CD4-positive, alpha-beta T cell treated with Interleukin-12 subunit alpha and Interleukin-12 subunit beta, for 1 hour (primary cell): ENCODE data around the gene MARCHF4.

Source experiments
- DNase-seq: peaks from one replicate; pipeline ENCODE4 v3.0.0-alpha.2; 2020

Gene MARCHF4, protein sequence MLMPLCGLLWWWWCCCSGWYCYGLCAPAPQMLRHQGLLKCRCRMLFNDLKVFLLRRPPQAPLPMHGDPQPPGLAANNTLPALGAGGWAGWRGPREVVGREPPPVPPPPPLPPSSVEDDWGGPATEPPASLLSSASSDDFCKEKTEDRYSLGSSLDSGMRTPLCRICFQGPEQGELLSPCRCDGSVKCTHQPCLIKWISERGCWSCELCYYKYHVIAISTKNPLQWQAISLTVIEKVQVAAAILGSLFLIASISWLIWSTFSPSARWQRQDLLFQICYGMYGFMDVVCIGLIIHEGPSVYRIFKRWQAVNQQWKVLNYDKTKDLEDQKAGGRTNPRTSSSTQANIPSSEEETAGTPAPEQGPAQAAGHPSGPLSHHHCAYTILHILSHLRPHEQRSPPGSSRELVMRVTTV

DNA sequence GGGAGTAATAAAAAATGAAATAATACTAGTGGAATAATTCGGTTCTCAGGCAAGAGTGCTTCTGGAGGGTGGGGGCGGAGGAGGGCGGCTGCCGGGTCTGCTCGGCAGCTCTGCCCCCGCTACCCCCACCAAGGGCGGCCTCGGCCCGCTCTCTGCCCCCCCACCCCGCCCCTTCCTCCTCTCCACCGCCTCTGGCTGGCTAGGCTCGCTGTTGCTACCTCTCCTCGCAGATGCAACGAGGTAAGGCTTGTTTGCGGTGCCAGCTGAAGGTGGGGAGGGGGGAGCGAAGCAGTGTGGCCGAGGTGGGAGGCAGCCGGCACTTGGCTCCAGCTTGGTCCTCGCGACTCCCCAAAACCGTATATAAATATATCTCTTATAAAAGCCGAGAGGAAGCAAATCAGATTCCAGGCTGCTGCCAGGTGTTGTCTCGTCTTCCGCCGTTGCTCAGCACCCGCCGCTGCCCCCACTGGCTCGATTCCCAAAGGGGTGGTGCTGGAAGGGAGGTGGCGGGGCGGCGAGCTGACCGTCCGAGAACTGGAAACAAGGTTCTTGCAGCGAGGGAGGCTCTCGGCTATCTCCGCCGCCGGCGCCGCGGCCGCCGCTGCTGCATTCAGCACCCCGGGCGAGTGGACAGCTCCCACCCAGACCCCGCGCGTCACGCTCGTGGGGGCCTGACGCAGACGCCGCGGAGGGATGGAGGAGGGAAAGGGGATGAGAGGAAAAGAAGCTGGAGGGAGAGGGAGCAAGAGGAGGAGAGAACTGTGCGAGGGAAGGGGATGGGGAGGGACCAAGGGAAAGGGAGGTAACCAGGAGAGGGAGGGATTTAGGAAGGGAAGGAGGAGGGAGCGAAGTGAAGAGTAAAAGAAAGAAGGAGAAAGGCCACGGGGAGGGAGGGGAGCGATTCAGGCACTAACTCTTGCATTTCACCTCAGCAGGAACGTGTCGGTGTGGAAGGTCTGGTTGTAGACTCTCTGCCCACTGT is at the start of gene MARCHF4:
Gene MARCHF4 (minus strand): TSS at position 763 of the 982 bp plus-strand sequence. CDS start 2,223 bp downstream, outside the sequence.
- peak; percentile 68 for DNase-seq

DNA sequence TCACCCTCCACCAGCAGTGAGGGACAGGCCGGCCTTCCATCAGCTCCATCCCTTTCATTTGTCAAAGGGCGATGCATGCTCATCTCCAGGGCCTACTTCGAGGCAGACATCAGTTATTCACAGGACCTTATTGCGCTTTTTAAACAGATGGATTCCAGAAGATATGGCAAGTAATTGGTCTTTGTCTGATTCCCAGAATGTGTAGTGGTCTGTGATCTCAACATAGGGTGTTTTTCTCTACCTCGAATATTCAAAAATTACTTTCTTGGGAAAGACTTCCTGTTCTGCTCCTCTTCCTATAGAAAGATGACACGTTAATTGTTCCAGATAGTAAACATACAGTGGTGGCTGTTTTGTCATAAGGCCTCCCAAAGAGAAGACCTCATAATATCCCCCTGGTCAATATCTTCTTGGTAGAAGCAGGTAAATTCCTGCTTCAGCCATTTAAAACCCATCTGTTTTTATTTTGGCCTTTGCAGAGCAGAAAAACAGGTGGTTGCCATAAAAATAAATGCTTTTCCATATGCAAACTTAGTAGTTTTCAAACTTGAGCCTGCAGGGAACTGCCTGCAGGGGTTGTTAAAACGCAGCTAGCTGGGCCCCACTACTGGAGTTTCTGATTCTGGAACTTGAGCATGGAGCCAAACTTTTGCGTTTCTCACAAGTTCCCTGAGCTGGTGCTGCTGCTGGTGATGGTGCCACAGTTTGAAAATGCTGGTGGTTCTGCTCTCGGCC is 48.3 kb upstream of the MARCHF4 start:
- DNase-seq, result no peak

DNA sequence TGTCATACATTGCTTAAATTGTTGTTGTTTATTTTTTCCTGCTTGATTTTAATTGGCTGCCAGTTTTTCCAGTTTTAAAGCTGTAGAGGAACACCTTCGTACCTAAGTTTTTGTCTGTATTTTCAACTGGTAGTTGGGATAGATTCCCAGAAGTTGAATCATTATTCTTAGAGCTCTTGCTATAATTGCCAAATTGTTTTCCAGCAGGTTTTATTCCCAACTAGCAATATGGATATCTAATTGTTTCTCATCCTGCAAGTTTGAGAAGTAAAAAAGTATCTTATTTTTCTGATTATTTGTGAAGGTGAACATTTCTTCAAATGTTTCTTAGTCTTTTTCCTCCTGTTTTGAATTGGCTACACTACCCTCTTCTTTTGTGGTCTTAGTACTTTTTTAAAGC is 46.7 kb upstream of the MARCHF4 start:
- no peak for DNase-seq

DNA sequence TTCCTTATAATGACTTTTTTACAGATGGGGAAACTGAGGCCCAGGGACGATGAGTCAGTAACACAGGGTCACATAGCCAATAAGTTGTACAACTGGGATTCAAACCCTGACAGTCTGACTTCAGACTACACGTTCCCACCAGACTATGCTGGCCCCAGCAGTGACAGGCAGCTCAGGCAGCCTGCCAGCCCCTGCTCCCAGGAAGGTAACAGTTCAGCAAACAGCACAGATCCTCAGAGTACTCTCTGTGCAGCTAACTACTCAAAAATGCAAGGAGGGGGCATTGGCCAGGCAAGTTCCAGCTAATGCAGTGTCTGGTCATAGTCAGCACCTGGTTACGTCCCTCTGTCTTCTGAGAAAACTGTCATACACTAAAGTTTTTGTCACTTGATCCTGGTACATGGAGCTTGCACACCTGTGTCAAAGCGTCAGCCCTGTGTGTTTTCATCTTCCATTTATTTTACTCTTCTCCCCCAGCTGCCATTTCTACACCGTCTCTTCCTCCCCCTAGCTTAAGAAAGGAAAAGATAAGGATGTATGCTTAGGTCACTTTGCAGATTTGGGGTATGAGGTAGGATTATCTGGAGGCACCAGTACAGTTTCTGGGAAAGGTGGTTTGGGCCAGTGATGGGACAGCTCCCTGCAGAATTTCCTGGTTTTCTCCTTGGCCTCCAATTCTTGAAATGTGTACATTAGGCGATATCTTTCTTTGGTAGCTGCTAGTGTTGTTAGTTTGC is 44.5 kb upstream of the MARCHF4 start:
- DNase-seq, result no peak

DNA sequence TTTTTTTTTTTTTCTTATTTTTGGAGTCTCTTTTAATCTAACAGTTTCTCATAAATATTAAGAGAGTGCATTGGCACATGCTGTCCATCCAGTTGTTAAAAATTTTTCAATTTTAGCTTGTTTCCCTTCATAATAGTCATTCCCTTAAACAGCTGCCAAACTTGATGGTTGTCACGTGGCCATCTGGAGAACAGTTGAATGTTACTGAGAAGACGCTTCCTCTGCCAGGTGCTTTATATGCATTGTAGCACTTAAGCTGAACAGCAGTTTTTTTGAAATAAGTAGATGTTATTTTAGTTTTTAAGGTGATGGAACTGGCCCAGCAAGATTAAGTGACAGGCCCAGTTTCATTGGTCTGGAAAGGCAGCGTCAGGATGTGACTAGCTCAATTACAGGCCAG is 43.3 kb upstream of the MARCHF4 start:
- no peak for DNase-seq

DNA sequence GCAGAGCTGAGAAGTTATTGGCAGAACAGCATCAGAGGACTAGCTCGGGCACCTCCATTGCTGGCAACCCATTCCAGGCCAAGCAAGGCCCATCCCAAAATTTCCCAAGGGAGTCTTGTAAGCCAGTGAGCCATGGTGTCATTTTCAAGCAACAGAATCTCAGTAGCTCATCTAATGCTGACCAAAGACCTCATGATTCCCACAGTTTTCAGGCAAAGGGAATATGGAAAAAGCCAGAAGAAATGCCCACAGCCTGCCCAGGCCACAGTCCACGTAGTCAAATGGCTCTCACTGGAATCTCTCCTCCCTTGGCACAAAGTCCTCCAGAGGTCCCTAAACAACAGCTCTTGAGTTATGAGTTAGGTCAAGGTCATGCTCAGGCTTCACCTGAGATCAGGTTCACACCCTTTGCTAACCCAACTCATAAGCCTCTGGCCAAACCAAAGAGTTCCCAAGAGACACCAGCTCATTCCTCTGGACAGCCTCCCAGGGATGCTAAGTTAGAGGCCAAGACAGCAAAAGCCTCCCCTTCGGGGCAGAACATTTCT is 42.6 kb upstream of the MARCHF4 start:
- no peak for DNase-seq

DNA sequence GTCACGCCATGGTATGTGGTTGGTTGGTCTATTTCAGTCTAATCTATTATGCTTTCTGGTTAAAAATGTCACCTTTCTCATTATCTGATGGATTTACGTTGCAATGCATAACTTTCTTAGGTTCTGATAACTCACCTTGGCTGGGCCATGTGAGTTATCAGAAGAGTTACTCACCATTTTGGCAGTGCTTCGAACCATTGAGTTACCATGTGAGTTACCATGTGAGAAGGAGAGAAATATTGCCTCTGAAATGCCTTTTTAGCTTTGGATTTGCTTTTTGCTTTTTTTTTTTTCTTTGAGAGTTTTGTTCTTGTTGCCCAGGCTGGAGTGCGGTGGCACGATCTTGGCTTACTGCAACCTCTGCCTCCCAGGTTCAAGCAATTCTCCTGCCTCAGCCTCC is 41.6 kb upstream of the MARCHF4 start:
- DNase-seq, result no peak

DNA sequence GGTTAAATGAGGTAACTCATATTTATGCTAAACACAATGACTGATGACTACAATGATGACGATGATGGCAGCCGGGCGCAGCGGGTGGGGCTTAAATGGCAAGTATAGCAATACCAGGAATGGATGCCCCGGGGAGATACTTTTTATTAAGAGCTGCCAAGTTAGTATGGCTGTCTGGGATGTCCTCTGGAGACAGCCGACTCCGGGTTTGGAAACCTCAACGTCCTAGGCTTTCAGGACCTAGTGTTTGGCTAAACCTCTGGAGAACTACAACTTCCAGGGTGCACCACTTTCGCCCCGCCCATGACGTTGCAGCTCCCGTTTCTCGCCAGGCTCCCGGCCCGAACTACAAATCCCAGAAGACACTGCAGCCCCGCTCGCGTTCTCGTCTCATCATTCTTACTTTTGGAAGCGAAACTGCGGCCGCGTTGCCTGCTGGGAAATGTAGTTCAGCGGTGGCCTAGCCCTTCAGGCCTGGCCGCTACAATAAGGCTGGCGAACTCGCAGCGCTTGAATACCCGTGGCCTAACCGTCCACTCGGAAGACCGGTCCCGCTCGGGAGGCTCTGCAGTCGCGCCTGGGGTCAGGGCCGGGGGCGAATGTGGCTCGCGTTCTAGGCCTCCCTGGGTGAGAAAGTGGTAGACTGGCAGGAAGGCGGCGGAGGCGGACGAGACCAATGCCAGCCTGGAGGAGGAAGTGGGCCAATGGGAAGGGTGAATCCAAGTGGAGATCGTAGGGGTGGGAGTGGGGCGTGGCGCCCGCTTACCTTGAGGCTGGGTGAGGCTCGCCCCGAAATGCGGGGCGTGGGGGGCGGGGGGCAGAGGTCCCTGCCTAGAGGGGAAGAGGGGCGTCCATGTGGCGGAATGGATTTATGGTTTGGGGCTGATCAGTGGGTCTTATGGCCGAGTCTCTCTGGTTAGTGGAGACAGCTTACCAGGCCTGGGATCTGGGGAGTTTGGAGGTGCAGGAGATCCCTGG is 40.0 kb upstream of the MARCHF4 start, which contains the start of gene SMARCAL1:
Gene SMARCAL1 (plus strand): TSS at position 463 of the 978 bp plus-strand sequence. CDS start 2,221 bp downstream, outside the sequence.
- peak; percentile 98 for DNase-seq

DNA sequence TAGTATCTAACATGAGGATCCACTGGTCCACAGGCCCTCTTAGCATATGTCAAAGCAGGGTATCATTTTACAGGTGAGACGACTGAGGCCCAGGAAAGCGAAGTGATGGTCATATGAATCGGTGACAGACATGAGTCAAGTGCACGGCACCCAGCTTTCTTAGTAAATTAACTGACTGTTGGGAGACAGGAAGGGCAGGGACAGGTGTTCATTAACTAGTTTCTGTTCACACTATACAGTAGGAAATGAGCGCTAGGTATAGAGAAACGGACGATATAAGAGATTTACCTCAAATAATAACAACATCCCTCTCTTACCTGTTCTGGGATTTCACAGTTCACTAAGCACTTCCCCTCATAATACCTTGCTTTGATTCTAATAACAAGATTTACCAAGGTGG is 38.3 kb upstream of the MARCHF4 start:
- no peak for DNase-seq

DNA sequence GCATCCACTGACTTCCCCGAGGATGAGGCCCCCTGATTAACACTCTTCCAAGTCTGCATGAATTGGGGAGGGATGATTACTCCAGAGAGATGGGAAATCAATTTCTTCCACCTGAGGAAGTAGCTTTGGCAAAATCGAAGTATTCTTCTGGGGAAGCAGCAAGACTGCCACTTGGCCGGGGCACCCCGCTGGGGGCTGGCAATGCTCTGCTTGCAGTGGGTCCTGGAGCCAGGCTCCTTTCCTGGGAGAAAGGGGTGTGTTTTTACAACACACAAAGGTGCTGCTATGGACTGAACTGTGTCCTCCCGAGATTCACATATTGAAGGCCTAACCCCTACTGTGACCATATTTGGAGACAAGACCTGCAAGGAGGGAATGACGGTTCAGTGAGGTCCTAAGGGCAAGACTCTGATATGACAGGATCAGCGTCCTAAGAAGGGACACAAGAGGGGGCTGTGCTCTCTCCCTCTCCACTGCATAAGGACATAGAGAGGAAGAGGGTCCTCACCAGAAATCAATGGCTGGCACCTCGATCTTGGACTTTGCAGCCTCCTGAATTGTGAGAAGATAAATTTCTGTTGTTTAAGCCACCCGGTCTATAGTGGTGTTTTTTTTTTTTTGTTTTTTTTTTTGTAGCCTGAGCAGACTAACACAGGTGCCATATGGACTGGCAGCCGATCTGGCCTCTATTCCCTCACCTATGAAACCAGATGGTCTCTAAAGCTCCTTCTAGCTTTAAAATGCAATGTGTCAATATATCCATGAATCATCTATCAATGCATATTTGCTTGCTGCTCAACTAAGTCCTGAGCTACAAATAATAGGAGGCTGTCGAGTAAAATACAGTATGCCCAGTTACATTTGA is 36.4 kb upstream of the MARCHF4 start:
- DNase-seq, result no peak

DNA sequence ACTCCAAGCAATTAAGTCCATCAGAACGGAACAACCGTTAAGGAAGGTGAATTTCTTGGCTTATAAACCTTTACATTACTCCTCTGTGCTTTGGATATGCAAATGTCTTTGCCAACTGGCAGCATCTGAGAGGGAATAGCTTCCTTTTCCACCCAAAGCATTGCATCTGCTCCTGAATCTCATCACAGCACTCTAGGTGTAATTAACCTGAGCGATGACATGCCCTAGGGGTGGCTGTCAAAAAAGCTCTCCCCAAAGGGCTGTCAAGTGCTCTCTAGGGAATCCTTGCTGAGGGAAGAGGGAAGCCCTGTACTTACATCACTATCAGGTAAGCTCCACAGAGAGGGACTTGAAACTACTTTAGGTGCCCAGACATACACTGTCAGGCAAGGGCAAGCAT is 34.5 kb upstream of the MARCHF4 start:
- no peak for DNase-seq

DNA sequence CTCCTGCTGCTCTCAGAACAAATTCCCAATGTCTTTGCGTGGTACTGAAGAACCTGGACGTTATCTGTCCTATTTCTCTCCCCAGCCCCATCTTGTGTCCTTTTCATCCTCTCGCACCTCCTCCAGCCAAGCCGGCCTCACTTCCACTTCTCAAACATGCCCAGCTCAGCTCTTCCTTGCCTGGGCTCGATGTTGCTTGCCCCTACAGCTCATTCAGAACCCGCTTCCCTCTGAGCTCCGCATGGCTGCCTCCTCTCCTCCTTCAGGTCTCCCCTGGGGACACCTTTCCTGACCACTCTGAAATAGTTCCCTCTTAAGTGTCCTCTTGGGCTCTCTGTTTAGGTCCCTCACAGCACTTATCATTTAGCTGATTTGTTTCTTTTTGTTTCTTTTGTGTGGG is 33.3 kb upstream of the MARCHF4 start:
- no peak for DNase-seq

DNA sequence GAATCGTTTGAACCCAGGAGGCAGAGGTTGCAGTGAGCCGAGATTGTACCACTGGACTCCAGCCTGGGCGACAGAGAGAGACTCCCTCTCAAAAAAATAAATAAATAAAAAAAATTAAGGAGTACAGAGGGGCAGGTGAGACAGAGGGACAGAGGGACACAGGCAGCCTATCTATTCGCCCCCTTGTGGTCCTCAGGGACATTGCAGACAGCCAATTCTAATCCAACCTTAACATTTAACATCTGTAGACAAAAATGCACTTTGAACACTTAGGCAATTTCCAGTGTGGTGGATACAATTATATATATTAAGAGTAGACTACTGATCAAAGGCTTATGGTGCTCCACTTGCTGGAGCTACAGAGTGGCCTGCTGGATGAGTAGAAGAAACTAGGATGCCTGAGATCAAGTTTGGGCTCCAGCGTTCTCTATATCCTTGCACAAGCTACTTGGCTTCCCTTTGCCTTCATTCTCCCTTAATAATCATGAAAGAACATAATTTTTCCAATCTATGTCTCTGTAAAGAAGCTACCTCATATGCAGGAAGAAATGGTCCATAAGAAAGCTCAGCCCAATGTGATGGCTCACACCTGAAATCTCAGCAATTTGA is 31.8 kb upstream of the MARCHF4 start:
- peak; percentile 61 for DNase-seq

DNA sequence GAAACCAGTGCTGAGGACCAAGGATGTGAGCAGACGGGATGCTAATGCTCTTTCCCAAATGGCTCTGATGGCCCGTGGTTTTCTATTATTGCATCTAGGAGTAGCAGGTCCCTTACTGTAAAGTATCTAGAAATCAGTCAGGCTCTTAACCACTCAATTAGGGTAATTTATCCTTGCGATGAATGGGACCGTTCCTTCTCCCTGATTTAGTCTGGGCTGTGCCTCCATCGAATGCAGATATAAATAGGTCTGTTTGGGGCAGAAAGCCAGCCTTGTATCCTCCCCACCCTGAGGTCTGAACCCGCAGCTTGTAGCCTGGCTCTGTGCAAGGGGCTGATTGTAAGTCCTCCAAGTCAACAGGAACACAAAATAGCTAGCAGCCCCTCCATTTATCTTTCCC is 30.5 kb upstream of the MARCHF4 start:
- no peak for DNase-seq

DNA sequence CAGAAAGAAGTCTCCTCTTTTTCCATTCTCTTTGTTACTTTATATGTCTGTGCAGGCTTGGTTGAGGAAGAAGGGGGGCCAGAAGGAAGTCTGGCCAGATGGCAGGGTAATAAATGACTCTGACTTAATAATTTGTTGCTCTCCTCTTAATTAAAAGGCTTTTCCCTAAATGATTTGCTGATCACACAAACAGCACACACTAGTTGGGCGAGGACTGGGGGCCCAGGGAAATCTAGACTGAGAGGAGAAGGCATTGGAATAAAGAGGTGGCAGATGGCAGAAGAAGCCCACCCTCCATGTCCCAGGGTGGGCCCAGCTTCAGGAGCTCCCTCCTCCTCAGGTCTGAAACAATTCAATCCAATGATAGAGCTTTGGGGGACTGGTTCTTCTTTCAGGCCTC is 27.3 kb upstream of the MARCHF4 start:
- DNase-seq, result no peak

DNA sequence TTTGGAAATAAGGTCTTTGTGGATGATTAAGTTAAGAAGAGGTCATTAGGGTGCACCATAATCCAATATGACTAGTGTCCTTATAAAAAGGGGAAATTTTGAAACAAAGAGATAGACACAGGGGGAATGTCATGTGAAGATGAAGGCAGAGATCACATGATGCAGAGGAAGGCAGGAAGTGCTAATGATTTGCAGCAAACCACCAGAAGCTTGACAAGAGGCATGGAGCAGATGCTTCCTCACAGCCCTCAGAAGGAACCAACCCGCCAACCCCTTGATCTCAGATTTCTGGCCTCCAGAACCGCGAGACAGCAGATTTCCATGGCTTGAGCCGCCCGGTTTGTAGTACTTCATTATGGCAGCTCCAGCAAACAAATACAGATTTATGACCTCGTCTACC is 22.6 kb upstream of the MARCHF4 start:
- no peak for DNase-seq

DNA sequence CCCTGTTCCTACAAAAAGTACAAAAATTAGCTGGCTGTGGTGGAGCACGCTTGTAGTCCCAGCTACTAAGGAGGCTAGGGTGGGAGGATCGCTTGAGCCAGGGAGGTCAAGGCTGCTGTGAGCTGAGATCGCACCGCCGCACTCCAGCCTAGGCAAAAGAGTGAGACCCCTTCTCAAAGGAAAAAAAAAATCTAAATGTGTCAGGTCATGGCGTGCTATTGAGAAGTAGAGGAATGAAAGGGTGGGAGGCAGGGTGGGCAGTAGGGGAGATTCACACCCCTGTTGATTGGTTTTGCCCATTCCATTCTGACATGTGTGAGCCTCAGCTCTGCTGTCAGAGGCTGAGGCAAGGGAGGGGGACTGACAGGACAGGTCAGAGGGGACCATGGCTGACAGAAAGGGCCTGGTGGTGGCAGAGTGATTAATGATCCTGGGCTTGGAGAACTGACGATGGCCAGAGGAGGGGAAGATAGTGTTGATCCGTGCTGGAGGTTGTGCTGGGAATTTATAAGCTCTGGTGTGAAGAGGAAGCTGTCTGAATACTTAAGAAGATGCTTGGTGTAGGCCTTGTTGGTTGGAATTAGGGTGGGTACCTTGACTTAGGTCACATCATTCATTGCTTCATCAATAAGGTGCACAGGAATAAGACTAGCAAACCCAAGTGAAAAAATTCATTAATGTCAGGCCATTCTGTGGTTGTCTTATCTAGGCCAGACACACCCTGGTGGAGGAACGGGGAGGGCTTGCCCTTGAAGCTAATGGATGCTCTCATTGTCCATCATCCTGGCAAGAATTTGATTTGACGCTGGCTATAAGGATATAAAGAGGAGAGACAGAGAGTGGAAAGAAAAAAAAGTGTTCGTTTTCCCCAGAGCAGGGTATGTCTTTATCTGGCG is 20.9 kb upstream of the MARCHF4 start:
- no peak for DNase-seq

DNA sequence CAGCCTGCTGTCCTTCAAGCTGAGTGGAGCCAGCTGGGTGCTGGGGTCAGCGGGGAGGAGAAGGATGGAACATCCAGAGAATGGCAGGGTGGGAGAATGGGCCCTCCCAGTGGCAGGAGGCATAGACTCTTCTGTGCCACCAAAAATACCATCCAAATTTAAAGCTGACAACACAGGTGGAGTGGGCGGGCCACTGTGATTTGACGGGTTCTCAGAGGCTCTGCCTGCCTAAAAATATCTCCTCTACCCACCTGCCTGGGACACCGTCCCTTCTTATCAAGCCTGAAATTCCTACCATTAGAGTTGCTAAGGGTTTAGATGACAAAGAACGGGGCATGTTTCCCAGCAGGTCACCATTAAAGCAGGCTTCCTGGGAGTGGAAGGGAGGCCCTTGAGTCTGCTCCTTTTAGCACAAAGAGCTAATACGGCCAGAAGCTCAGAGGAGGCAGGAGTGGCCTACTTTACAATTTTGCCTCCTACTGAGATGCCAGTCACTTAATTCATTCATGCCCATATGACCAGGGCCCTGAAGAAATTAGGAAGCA is 19.8 kb upstream of the MARCHF4 start:
- no peak for DNase-seq
